HepG2 (cell line): Measurements from ENCODE around the gene CTSW. TPM values are rescaled to one million over a fixed set of nuclear protein-coding genes. Genes with fewer than 3 reads are reported as not detected.

Experiments used
- ISX ChIP-seq: sonication (generic); formaldehyde crosslinking; conservative IDR thresholded peaks from 2 replicates; pipeline ENCODE4 v1.5.0; 2020; ENCODE audit warnings: missing genetic modification reagents
- KAT7 ChIP-seq: IDR thresholded peaks from 2 replicates; pipeline ENCODE4 v1.6.1; 2018; ENCODE audit warnings: borderline replicate concordance, missing compliant biosample characterization
- NFYB ChIP-seq: sonication (generic); formaldehyde crosslinking; IDR thresholded peaks from 2 replicates; pipeline ENCODE4 v1.4.0; 2020; ENCODE audit warnings: missing genetic modification reagents
- PCBP1 ChIP-seq: fragments of 200-400 bp; formaldehyde crosslinking; IDR thresholded peaks from 2 replicates; pipeline ENCODE4 v1.6.1; 2017; ENCODE audit warnings: mild to moderate bottlenecking, low read depth, low read length, borderline replicate concordance
- POLR2G ChIP-seq: fragments of 200-400 bp; formaldehyde crosslinking; IDR thresholded peaks from 2 replicates; pipeline ENCODE4 v1.6.1; 2018; ENCODE audit warnings: mild to moderate bottlenecking, low read depth, low read length, moderate library complexity
- SAP130 ChIP-seq: IDR thresholded peaks from 2 replicates; pipeline ENCODE4 v1.6.1; 2016; ENCODE audit warnings: low read depth
- THAP8 ChIP-seq: sonication (generic); formaldehyde crosslinking; IDR thresholded peaks from 2 replicates; pipeline ENCODE4 v1.5.1; 2020; ENCODE audit warnings: missing genetic modification reagents, mild to moderate bottlenecking, borderline replicate concordance
- ZBTB20 ChIP-seq: sonication (generic); formaldehyde crosslinking; IDR thresholded peaks from 2 replicates; pipeline ENCODE4 v1.8.1; 2023; ENCODE audit warnings: missing genetic modification reagents, low read depth, mild to moderate bottlenecking, borderline replicate concordance
- ZBTB40 ChIP-seq, 2 experiments: fragments of 450-650 bp in 1 of 2; sonication (generic) in 1 of 2; formaldehyde crosslinking in 1 of 2; IDR thresholded peaks; 2 replicates each; pipeline versions ENCODE4 v1.6.1 to v1.8.0; 2016 to 2022; ENCODE audit warnings: antibody characterized with exemption in 1 of 2, mild to moderate bottlenecking in 1 of 2, missing genetic modification reagents in 1 of 2
- ZNF180 ChIP-seq: sonication (generic); formaldehyde crosslinking; IDR thresholded peaks from 2 replicates; pipeline ENCODE4 v1.4.0; 2020; ENCODE audit warnings: low read depth, missing genetic modification reagents, borderline replicate concordance
- ZNF326 ChIP-seq: sonication (generic); formaldehyde crosslinking; IDR thresholded peaks from 2 replicates; pipeline ENCODE4 v1.4.0; 2020; ENCODE audit warnings: missing genetic modification reagents, borderline replicate concordance
- ZNF350 ChIP-seq: sonication (generic); formaldehyde crosslinking; IDR thresholded peaks from 2 replicates; pipeline ENCODE4 v1.4.0; 2020; ENCODE audit warnings: mild to moderate bottlenecking, low read depth, missing genetic modification reagents, borderline replicate concordance
- ZNF513 ChIP-seq: sonication (generic); formaldehyde crosslinking; conservative IDR thresholded peaks from 2 replicates; pipeline ENCODE4 v1.5.0; 2020; ENCODE audit warnings: missing genetic modification reagents
- ZNF580 ChIP-seq: IDR thresholded peaks from 2 replicates; pipeline ENCODE4 v1.6.1; 2016; ENCODE audit warnings: low read depth, borderline replicate concordance
- ZNF7 ChIP-seq: IDR thresholded peaks from 2 replicates; pipeline ENCODE4 v1.6.1; 2016; ENCODE audit warnings: missing biosample characterization, missing genetic modification reagents
- ZNF878 ChIP-seq: sonication (generic); formaldehyde crosslinking; IDR thresholded peaks from 2 replicates; pipeline ENCODE4 v1.8.1; 2023; ENCODE audit warnings: mild to moderate bottlenecking, missing genetic modification reagents, moderate library complexity
- ZSCAN22 ChIP-seq: sonication (generic); formaldehyde crosslinking; IDR thresholded peaks from 2 replicates; pipeline ENCODE4 v1.4.0; 2020; ENCODE audit warnings: mild to moderate bottlenecking, missing genetic modification reagents
- polyA plus RNA-seq, 8 experiments: library from polyadenylated mRNA; depleted of rRNA in 3 of 8; stranded (reverse) in 7 of 8; unstranded in 1 of 8; fragments of >200 nt; fragmentation: Illumina TruSeq in 4 of 8; extraction: Trizol in 4 of 8; gene quantifications; 2 replicates each; pipeline versions ENCODE4 v1.2.1 to v1.2.3, GENCODE V29; 2011 to 2016; ENCODE audit warnings: low read depth in 4 of 8, missing spikeins in 1 of 8, mixed read lengths in 1 of 8; ENCODE audit not compliant: insufficient read depth in 1 of 8
- total RNA-seq, 5 experiments: library from RNA; depleted of rRNA; stranded (reverse); fragments of >200 nt; fragmentation: Illumina TruSeq; extraction: Trizol; gene quantifications; 2 replicates each; pipeline ENCODE4 v1.2.3, GENCODE V29; 2016; ENCODE audit warnings: low read depth in 1 of 5

Gene CTSW
- total and polyA plus RNA-seq, 2 of the 13 experiments (the other 11 are each of a cell fraction or from before 2014, with no cell fraction given), result 0.09 TPM; not detected in 1

- TF ChIP-seq ZBTB40 (IDR thresholded peaks at IDR 0.05), result peak; percentile 67
- peak; percentile 76; the same call in 1 of the 2 replicates for TF ChIP-seq ZBTB40 (CRISPR knock-in tag; IDR thresholded peaks at IDR 0.05)
- TF ChIP-seq KAT7 (CRISPR knock-in tag), result 0 out of 2 replicates have a peak, but pooled peaks have one; percentile 4
- TF ChIP-seq ZNF350, result no peak; the same call in 1 of the 2 replicates
- TF ChIP-seq THAP8 (CRISPR knock-in tag), result no peak
- TF ChIP-seq ZBTB20 (CRISPR knock-in tag), result no peak; the same call in 1 of the 2 replicates
- TF ChIP-seq ZNF580 (CRISPR knock-in tag), result no peak
- peak; percentile 93 for TF ChIP-seq SAP130 (CRISPR knock-in tag)
- no peak for TF ChIP-seq ZNF180 (CRISPR knock-in tag)
- TF ChIP-seq ZNF7 (CRISPR knock-in tag), result no peak
- TF ChIP-seq ZNF326 (CRISPR knock-in tag), result no peak
- TF ChIP-seq ZSCAN22 (CRISPR knock-in tag), result no peak
- no peak for TF ChIP-seq ZNF513 (CRISPR knock-in tag)
- TF ChIP-seq ISX, result no peak
- no peak for TF ChIP-seq PCBP1
- peak; percentile 90 for TF ChIP-seq NFYB (CRISPR knock-in tag)
- peak; percentile 100 for TF ChIP-seq POLR2G
- TF ChIP-seq ZNF878 (CRISPR knock-in tag), result no peak
These were observed 21.6 kb upstream of the CTSW start, which contains the start of gene CFL1 (continued) for GRCh38 chr11:65857853-65858680.
